ENCODE measurements around the gene NSMF. TPM values are rescaled to one million over a fixed set of nuclear protein-coding genes. Genes with fewer than 3 reads are reported as not detected.

NSMF gene
- total RNA-seq, 1 donor from 2014 or later = 35.1 TPM

DNA sequence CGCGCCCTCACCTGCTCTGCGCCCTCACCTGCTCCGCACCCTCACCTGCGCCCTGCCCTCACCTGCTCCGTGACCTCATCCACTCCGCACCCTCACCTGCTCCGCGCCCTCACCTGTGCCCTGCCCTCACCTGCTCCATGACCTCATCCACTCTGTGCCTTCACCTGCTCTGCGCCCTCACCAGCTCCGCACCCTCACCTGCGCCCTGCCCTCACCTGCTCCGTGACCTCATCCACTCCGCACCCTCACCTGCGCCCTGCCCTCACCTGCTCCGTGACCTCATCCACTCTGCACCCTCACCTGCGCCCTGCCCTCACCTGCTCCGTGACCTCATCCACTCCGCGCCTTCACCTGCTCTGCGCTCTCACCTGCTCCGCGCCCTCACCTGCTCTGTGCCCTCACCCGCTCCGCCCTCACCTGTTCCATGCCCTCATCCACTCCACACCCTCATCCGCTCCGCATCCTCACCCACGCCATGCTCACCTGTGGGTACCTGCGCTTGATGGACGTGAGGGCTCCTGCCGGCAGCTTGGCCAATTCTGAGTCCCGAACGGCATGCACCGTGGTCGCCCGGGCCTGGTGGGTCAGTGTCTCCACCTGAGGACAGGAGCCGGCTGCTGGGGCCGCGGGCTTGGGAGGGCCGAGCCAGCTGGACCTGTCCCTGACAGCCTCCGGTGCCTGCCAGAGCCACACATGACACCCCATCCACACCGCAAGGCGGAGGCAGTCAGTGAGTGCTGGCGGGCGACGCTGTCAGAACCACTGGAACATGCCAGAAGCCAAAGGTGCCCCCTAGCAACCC is 35.6 kb upstream of the NSMF start:
- DNase-seq (ENCODE audit: extremely low spot score in 2 of 2) = no peak
- TF ChIP-seq POLR2AphosphoS5 (IDR thresholded peaks at IDR 0.05; ENCODE audit: insufficient read depth in 1 of 2, low read depth in 1 of 2) (no peak), POLR2A (IDR thresholded peaks at IDR 0.05) (no peak)
- TF ChIP-seq, protein P1, sequence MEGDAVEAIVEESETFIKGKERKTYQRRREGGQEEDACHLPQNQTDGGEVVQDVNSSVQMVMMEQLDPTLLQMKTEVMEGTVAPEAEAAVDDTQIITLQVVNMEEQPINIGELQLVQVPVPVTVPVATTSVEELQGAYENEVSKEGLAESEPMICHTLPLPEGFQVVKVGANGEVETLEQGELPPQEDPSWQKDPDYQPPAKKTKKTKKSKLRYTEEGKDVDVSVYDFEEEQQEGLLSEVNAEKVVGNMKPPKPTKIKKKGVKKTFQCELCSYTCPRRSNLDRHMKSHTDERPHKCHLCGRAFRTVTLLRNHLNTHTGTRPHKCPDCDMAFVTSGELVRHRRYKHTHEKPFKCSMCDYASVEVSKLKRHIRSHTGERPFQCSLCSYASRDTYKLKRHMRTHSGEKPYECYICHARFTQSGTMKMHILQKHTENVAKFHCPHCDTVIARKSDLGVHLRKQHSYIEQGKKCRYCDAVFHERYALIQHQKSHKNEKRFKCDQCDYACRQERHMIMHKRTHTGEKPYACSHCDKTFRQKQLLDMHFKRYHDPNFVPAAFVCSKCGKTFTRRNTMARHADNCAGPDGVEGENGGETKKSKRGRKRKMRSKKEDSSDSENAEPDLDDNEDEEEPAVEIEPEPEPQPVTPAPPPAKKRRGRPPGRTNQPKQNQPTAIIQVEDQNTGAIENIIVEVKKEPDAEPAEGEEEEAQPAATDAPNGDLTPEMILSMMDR (IDR thresholded peaks at IDR 0.05) = no peak
- no peaks in the 10 kb centered on the region for H3K9me3 ChIP-seq
- intact Hi-C loops (cut with DNase I) = no loop called here
- no peaks in the 10 kb centered on the region for H3K36me3 ChIP-seq
- H3K27ac ChIP-seq = no peak overlapping the region
- no peaks in the 10 kb centered on the region for H3K27me3 ChIP-seq
- H3K4me1 ChIP-seq = no peaks in the 10 kb centered on the region
- no peak overlapping the region for H3K4me3 ChIP-seq

DNA sequence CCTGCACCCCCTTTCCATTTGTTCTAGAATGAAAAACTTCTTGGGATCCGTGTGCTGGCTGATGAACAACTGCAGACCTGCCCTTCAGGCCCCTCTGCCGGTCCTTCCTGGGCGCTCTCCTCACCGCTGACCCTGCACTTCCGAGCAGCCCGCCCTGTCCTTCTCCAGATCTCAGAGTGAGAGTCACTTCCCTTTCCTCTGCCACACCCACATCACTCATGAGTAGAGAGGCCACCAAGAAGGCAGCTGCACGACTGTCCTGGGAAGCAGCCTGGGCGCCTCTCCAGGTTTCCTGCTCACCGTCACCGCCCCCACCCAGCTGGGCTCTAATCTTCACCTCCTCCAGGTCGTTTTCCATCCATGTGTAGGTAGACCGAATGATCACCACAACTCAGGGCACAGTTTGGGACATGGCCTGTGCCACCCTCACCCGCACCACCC is 35.0 kb upstream of the NSMF start:
- Histone ChIP-seq H3K4me1 (no peaks in the 10 kb centered on the region), H3K27me3 (no peaks in the 10 kb centered on the region), H3K9me3 (no peaks in the 10 kb centered on the region), H3K4me3 (no peak overlapping the region), H3K27ac (no peak overlapping the region), H3K36me3 (no peaks in the 10 kb centered on the region)
- TF ChIP-seq POLR2AphosphoS5 (IDR thresholded peaks at IDR 0.05; ENCODE audit: insufficient read depth in 1 of 2, low read depth in 1 of 2) (no peak), POLR2A (IDR thresholded peaks at IDR 0.05) (no peak)
- TF ChIP-seq, protein P1 (IDR thresholded peaks at IDR 0.05) = no peak
- DNase-seq (ENCODE audit: extremely low spot score in 2 of 2) = no peak
- intact Hi-C loops (cut with DNase I) = no loop called here

DNA sequence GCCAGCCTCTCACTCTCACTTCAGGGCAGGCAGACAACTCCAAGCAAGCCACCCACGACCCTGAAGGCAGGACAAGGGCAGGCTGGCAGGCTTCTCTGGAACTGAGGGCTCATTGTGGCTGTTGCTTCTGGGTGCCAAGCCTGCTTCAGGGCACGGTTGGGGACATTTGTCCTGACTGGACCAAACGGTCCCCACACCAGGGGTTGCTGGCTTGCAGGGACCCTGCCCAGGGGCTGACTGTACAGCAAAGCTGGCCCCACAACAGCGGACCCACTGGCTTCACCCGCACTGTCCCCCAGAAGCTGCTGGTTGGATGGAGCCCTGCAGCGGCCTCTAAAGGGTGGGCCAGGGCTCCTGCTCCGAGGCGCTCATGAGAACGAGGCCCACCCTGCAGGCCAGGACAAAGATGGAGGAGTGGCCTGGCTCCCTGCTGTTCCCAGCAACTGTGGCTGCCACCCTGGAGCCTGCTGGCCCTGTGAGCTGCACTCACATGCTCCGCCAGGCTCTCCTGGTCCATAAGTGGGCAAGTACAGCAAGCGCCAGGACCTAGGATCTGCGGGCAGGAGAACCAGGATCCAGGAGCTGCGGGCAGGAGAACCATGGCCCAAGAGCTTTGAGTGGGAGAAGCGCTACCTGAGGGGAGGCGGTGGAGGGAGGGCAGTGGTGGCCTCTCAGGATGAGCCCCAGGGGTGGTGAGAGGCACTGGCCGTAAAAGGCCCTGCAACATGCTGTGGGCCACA is 34.4 kb upstream of the NSMF start:
- H3K27me3 ChIP-seq = no peaks in the 10 kb centered on the region
- H3K9me3 ChIP-seq = no peaks in the 10 kb centered on the region
- intact Hi-C loops (cut with DNase I) = no loop called here
- no peak overlapping the region for H3K4me3 ChIP-seq
- no peak overlapping the region for H3K27ac ChIP-seq
- TF ChIP-seq POLR2A (IDR thresholded peaks at IDR 0.05) (no peak), POLR2AphosphoS5 (IDR thresholded peaks at IDR 0.05; ENCODE audit: insufficient read depth in 1 of 2, low read depth in 1 of 2) (no peak)
- TF ChIP-seq, protein P1 (IDR thresholded peaks at IDR 0.05) = no peak
- DNase-seq (ENCODE audit: extremely low spot score in 2 of 2) = no peak
- no peaks in the 10 kb centered on the region for H3K4me1 ChIP-seq
- H3K36me3 ChIP-seq = no peaks in the 10 kb centered on the region

DNA sequence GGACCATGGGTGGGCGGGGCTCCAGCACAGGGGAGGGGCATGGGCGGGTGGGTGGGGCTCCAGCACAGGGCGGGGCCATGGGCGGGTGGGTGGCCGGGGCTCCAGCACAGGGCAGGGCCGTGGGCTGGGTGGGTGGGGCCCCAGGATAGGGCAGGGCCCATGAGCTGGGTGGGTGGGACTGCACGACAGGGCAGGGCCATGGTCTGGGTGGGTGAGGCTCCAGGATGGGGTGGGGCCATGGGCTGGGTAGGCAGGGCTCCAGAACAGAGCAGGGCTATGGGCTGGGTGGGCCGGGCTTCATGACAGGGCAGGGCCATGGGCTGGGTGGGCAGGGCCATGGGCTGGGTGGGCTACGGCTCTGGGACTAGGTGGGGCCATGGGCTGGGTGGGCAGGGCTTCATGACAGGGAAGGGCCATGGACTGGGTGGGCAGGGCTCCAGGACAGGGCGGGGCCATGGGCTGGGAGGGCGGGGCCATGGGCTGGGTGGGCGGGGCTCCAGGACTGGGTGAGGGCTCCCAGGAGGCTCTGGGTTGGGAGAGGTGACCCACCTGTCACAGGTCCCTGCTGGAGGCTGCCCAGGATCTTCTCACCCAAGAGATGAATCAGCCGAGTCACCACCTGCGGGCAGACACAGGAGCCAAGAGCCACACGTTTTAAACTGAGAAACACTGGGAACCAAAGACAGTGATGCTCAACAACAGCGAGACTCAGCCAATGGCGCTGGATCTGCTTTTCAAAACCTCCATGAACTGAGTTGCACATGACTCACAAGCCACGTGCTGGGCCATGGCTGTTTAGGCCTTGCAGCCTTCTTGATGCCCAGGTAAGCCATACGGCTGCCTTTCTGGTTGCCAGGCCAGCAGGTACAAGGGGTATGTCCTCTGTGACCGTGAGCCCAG is 33.6 kb upstream of the NSMF start:
- Histone ChIP-seq H3K4me1 (no peaks in the 10 kb centered on the region), H3K4me3 (no peak overlapping the region), H3K27ac (no peak overlapping the region), H3K9me3 (no peaks in the 10 kb centered on the region), H3K36me3 (no peaks in the 10 kb centered on the region), H3K27me3 (no peaks in the 10 kb centered on the region)
- DNase-seq (ENCODE audit: extremely low spot score in 2 of 2) = no peak
- no peak for TF ChIP-seq POLR2AphosphoS5 (IDR thresholded peaks at IDR 0.05; ENCODE audit: insufficient read depth in 1 of 2, low read depth in 1 of 2)
- no peak for TF ChIP-seq POLR2A (IDR thresholded peaks at IDR 0.05)
- TF ChIP-seq, protein P1 (IDR thresholded peaks at IDR 0.05) = no peak
- intact Hi-C loops (cut with DNase I) = no loop called here
